Left ventricle myocardium inferior (tissue), 1 donor: ENCODE results near the gene IQSEC1. TPM values are rescaled to one million over a fixed set of nuclear protein-coding genes. Genes with fewer than 3 reads are reported as not detected.
A peak's percentile ranks its signal among the peaks of the same experiment; 100 is the strongest.

Source experiments
- DNase-seq: peaks from one replicate; pipeline ENCODE4 v3.0.0-alpha.2; 2020
- H3K27ac ChIP-seq: fragments of 200-600 bp; replicated peaks from 2 replicates; pipeline ENCODE4 v1.8.0; 2021
- H3K27me3 ChIP-seq: fragments of 200-600 bp; 2 replicates; pipeline ENCODE4 v1.8.0; 2021; ENCODE audit warnings: low read depth
- H3K36me3 ChIP-seq: fragments of 200-600 bp; 2 replicates; pipeline ENCODE4 v1.8.0; 2021
- H3K4me1 ChIP-seq: fragments of 200-600 bp; 2 replicates; pipeline ENCODE4 v1.8.0; 2021
- H3K4me3 ChIP-seq: fragments of 200-600 bp; 2 replicates; pipeline ENCODE4 v1.8.0; 2021; ENCODE audit warnings: mild to moderate bottlenecking, moderate library complexity
- H3K9me3 ChIP-seq: fragments of 200-600 bp; replicated peaks from 2 replicates; pipeline ENCODE4 v1.8.0; 2021
- intact Hi-C: fragments of 100-400 bp; cut with micrococcal nuclease; formaldehyde crosslinking; loops from one replicate; pipeline ENCODE4 v1.11.0; 2022
- total RNA-seq: library from RNA; stranded (reverse); fragmentation: NEBNext Ultra II Directional; extraction: Animal tissue kit (Norgen Biotek cat#: 25700); gene quantifications from one replicate; pipeline ENCODE4 v1.2.1, GENCODE V29; 2021
- TF ChIP-seq, protein P1 (sequence below): fragments of 200-600 bp; IDR thresholded peaks from 2 replicates; pipeline ENCODE4 v1.8.0; 2021; ENCODE audit warnings: antibody characterized with exemption, mild to moderate bottlenecking, borderline replicate concordance
- donor health status: DM: no; HTN: yes; CAD: no; lungs with severe emphysema.

The IQSEC1 gene
- total RNA-seq, 1 donor from 2014 or later: 78.6 TPM

DNA sequence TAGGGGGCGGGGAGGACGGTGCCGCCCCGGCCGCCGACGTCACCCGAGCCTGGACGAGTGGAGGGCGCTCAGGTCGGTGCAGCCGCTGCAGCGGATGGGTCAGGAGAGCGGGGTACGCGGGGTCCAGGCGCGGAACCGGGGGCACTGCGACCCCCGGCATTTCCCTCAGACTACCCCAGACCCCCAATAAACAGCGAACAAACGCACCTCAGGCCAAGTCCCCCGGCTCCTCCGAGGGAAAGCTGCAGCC lies 78.9 kb downstream of the IQSEC1 start:
- intact Hi-C loops: loop anchor here (10.0 kb wide), 1 partner anchor 129 kb away; no protein-coding TSS in a partner anchor
- TF ChIP-seq, protein P1, sequence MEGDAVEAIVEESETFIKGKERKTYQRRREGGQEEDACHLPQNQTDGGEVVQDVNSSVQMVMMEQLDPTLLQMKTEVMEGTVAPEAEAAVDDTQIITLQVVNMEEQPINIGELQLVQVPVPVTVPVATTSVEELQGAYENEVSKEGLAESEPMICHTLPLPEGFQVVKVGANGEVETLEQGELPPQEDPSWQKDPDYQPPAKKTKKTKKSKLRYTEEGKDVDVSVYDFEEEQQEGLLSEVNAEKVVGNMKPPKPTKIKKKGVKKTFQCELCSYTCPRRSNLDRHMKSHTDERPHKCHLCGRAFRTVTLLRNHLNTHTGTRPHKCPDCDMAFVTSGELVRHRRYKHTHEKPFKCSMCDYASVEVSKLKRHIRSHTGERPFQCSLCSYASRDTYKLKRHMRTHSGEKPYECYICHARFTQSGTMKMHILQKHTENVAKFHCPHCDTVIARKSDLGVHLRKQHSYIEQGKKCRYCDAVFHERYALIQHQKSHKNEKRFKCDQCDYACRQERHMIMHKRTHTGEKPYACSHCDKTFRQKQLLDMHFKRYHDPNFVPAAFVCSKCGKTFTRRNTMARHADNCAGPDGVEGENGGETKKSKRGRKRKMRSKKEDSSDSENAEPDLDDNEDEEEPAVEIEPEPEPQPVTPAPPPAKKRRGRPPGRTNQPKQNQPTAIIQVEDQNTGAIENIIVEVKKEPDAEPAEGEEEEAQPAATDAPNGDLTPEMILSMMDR: no peak
- Histone ChIP-seq H3K9me3 (no peaks in the 10 kb centered on the region), H3K27ac (peak overlapping the region; percentile 95), H3K4me1 (peaks cover 67% of the 10 kb centered on the region), H3K4me3 (peak overlapping the region; percentile 92), H3K36me3 (no peaks in the 10 kb centered on the region), H3K27me3 (no peaks in the 10 kb centered on the region)
- peak; percentile 69 for DNase-seq

DNA sequence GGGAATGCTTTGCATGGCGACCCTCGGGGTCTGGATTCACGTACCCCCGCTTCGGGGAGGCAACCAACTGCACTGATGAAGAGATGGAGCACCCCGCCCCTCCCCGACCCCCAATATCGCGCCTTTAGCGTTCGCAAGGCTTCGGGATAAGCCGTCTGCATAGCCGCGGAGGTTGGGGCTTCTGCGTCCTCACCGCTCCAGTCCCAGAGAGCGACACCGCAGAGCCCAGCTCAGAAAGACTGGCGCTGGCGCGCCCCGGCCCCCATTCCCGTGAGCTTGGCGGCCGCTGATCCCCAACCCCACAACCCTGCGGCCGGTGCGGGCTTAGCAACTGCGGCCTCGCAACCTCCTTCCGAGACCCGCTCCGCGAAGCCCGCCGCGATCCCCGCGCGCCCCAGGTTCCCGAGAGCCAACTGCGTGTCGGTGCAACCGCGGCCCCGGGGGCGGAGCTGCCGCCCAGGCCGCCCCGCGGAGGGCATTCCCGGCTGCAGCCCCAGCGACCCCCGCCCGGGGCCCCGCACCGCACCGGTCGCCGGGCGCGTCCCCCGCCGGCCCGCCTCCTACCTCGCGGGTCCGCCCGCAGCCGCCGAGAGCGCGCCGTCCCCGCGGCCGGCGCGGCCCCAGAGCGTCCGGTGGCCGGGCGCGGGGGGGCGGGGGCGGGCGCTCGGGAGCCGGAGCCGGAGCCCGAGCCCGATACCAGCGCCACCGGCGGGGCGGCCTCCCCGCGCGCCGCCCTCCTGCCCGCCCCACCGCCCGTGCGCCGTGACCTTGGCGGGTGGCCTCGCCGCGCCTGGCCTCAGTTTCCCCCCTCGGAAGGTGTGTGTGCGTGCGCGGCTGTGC lies 79.5 kb downstream of the IQSEC1 start:
- Histone ChIP-seq H3K4me1 (peaks cover 67% of the 10 kb centered on the region), H3K27ac (peak overlapping the region; percentile 95), H3K9me3 (no peaks in the 10 kb centered on the region), H3K4me3 (peak overlapping the region; percentile 92), H3K27me3 (no peaks in the 10 kb centered on the region), H3K36me3 (no peaks in the 10 kb centered on the region)
- DNase-seq: no peak
- intact Hi-C loops: loop anchor here (10.0 kb wide), 1 partner anchor 129 kb away; no protein-coding TSS in a partner anchor
- TF ChIP-seq, protein P1: no peak

DNA sequence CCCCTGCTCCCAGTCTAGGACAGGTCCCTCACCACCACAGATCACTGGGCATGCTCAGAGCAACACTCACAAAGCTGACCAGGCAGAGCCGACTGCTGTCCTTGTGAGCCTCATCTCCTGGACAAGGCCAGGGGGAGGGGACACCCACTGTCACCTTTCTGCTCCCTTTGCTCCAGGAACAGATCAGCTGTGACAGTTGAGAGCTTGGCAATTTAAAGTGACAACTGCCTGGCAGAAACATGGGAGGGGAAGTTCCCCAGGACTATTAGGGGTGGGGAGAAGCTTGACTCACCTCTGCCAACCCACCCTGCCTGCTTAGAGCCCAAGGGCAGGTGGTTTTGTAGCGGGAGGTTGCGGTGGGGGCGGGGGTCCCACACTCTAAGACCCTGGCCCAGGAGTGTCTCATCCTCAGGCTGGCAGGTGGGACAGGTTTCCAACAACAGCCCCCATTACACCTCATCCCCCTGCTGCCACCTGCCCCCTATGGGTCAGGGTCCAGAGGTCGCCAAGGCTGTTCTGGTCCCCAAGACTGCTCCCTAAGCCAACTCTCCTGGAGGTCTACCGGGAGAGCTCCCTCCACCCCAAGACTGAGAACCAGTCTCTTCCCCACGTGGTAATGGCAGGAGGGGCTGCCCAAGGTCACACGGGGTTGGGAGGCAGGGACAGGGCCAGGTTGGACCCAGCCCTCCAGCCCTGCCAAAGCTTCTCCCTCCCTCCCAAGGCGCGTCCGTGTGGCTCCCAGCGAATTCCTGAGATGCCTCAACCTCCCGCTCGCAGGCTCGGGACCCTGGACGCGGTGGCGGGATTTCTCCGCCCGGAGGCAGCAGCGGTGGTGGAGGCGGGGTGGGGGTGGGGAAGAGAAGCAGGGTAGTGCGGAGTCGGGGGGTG lies 80.4 kb downstream of the IQSEC1 start:
- intact Hi-C loops: loop anchor here (10.0 kb wide), 1 partner anchor 128 kb away; no protein-coding TSS in a partner anchor
- peaks cover 72% of the 10 kb centered on the region for H3K4me1 ChIP-seq
- H3K27ac ChIP-seq: peak overlapping the region; percentile 95
- peak overlapping the region; percentile 92 for H3K4me3 ChIP-seq
- DNase-seq: peak; percentile 66
- H3K9me3 ChIP-seq: no peaks in the 10 kb centered on the region
- TF ChIP-seq, protein P1: no peak
- no peaks in the 10 kb centered on the region for H3K27me3 ChIP-seq
- no peaks in the 10 kb centered on the region for H3K36me3 ChIP-seq

DNA sequence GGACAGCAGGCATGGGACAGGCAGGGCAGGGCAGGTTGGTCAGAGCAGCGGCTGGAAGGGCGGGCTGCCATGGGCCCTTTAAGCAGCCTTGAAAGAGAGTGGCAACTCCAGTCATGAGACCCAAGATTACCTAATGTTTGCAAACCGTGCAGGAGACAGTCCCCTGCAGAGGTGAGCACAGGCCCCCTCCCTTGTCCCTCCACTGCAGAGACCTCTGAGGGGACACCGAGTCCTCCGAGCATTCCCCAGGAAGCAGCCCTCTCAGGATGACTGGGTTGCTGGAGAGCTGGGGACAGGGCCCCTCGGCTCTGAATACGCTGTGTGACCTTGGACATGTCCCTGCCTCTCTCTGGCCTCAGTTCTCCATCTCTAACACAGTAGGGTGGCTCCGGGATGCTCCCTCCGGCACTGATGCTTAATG lies 81.4 kb downstream of the IQSEC1 start:
- Histone ChIP-seq H3K4me1 (peaks cover 82% of the 10 kb centered on the region), H3K9me3 (no peaks in the 10 kb centered on the region), H3K27me3 (no peaks in the 10 kb centered on the region), H3K36me3 (no peaks in the 10 kb centered on the region), H3K27ac (peak overlapping the region; percentile 95), H3K4me3 (peak overlapping the region; percentile 92)
- TF ChIP-seq, protein P1: no peak
- DNase-seq: no peak
- intact Hi-C loops: loop anchor here (10.0 kb wide), 1 partner anchor 127 kb away; no protein-coding TSS in a partner anchor

DNA sequence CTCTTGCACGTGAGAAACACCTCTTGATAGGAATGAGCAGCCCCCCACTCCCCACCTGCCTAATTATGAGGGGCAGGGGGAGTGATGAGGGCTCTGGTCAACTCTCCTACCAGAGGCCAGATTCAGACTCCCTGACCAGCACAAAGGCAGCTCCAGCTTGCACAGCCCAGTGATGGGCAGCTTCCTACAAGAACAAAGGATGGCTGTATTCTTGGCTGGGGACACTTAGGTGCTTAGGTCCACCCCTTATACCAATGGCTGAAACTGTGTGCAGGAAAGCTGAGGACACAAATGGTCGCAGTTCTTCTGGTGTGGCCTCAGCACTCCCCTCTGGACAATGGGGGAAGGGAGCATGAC lies 81.8 kb downstream of the IQSEC1 start:
- no peaks in the 10 kb centered on the region for H3K36me3 ChIP-seq
- intact Hi-C loops: loop anchor here (10.0 kb wide), 1 partner anchor 127 kb away; no protein-coding TSS in a partner anchor
- no peaks in the 10 kb centered on the region for H3K27me3 ChIP-seq
- H3K4me1 ChIP-seq: peaks cover 87% of the 10 kb centered on the region
- no peak overlapping the region for H3K4me3 ChIP-seq
- TF ChIP-seq, protein P1: no peak
- DNase-seq: no peak
- H3K27ac ChIP-seq: peak overlapping the region; percentile 95
- no peaks in the 10 kb centered on the region for H3K9me3 ChIP-seq
